HepG2 (cell line): ENCODE results near the gene GNAS-AS1. TPM values are rescaled to one million over a fixed set of nuclear protein-coding genes. Genes with fewer than 3 reads are reported as not detected.

Experiments
- ATAD3A ChIP-seq: sonication (generic); formaldehyde crosslinking; IDR thresholded peaks from 2 replicates; pipeline ENCODE4 v1.4.0; 2020; ENCODE audit warnings: missing genetic modification reagents
- ATRX ChIP-seq: sonication (generic); formaldehyde crosslinking; IDR thresholded peaks from 2 replicates; pipeline ENCODE4 v1.4.0; 2020; ENCODE audit warnings: missing genetic modification reagents, borderline replicate concordance
- CEBPG ChIP-seq: IDR thresholded peaks from 2 replicates; pipeline ENCODE4 v1.6.1; 2016
- DPF2 ChIP-seq: sonication (generic); formaldehyde crosslinking; IDR thresholded peaks from 2 replicates; pipeline ENCODE4 v1.4.0; 2020; ENCODE audit warnings: mild to moderate bottlenecking, low read depth, missing genetic modification reagents, borderline replicate concordance
- FOXA1 ChIP-seq, 2 experiments: fragments of 450-650 bp in 1 of 2; sonication (generic) in 1 of 2; formaldehyde crosslinking in 1 of 2; IDR thresholded peaks; 2 replicates each; pipeline versions ENCODE4 v1.4.0 to v1.6.1; 2016 to 2020; ENCODE audit warnings: missing genetic modification reagents in 1 of 2
- GTF3A ChIP-seq: sonication (generic); formaldehyde crosslinking; conservative IDR thresholded peaks from 2 replicates; pipeline ENCODE4 v1.4.0; 2020; ENCODE audit warnings: mild to moderate bottlenecking, missing genetic modification reagents
- HHEX ChIP-seq: IDR thresholded peaks from 2 replicates; pipeline ENCODE4 v1.6.1; 2016; ENCODE audit warnings: control low read depth
- HNRNPH1 ChIP-seq: fragments of 200-400 bp; formaldehyde crosslinking; optimal IDR thresholded peaks from 2 replicates; pipeline ENCODE3; 2017; ENCODE audit warnings: mild to moderate bottlenecking, low read depth, low read length
- JUNB ChIP-seq: sonication (generic); formaldehyde crosslinking; IDR thresholded peaks from 2 replicates; pipeline ENCODE4 v1.8.0; 2022; ENCODE audit warnings: missing genetic modification reagents, mild to moderate bottlenecking, borderline replicate concordance
- NFE2L1 ChIP-seq: sonication (generic); formaldehyde crosslinking; IDR thresholded peaks from 2 replicates; pipeline ENCODE4 v1.4.0; 2020; ENCODE audit warnings: missing genetic modification reagents, mild to moderate bottlenecking, borderline replicate concordance
- RBFOX2 ChIP-seq: fragments of 200-400 bp; formaldehyde crosslinking; IDR thresholded peaks from 2 replicates; pipeline ENCODE4 v1.6.1; 2017; ENCODE audit warnings: low read depth, mild to moderate bottlenecking, low read length
- SSRP1 ChIP-seq: IDR thresholded peaks from 2 replicates; pipeline ENCODE4 v1.6.1; 2016; ENCODE audit warnings: control low read depth
- ZNF101 ChIP-seq: sonication (generic); formaldehyde crosslinking; IDR thresholded peaks from 2 replicates; pipeline ENCODE4 v1.4.0; 2020; ENCODE audit warnings: mild to moderate bottlenecking, low read depth, missing genetic modification reagents, borderline replicate concordance
- ZNF891 ChIP-seq: sonication (generic); formaldehyde crosslinking; IDR thresholded peaks from 2 replicates; pipeline ENCODE4 v1.5.0; 2020; ENCODE audit warnings: mild to moderate bottlenecking, missing genetic modification reagents
- polyA plus RNA-seq, 8 experiments: library from polyadenylated mRNA; depleted of rRNA in 3 of 8; stranded (reverse) in 7 of 8; unstranded in 1 of 8; fragments of >200 nt; fragmentation: Illumina TruSeq in 4 of 8; extraction: Trizol in 4 of 8; gene quantifications; 2 replicates each; pipeline versions ENCODE4 v1.2.1 to v1.2.3, GENCODE V29; 2011 to 2016; ENCODE audit warnings: low read depth in 4 of 8, missing spikeins in 1 of 8, mixed read lengths in 1 of 8; ENCODE audit not compliant: insufficient read depth in 1 of 8
- total RNA-seq, 5 experiments: library from RNA; depleted of rRNA; stranded (reverse); fragments of >200 nt; fragmentation: Illumina TruSeq; extraction: Trizol; gene quantifications; 2 replicates each; pipeline ENCODE4 v1.2.3, GENCODE V29; 2016; ENCODE audit warnings: low read depth in 1 of 5
- TF ChIP-seq, protein P1 (sequence below): sonication (generic); formaldehyde crosslinking; IDR thresholded peaks from one replicate; pipeline ENCODE4 v1.5.1; 2020; ENCODE audit warnings: mild to moderate bottlenecking, missing genetic modification reagents; ENCODE audit errors: not compliant biosample characterization
- TF ChIP-seq, protein P2 (sequence below): sonication (generic); formaldehyde crosslinking; IDR thresholded peaks from 2 replicates; pipeline ENCODE4 v1.5.1; 2020; ENCODE audit warnings: mild to moderate bottlenecking, missing genetic modification reagents, borderline replicate concordance

Gene GNAS-AS1
- total and polyA plus RNA-seq, 2 of the 13 experiments (the other 11 are each of a cell fraction or from before 2014, with no cell fraction given), result not detected

DNA sequence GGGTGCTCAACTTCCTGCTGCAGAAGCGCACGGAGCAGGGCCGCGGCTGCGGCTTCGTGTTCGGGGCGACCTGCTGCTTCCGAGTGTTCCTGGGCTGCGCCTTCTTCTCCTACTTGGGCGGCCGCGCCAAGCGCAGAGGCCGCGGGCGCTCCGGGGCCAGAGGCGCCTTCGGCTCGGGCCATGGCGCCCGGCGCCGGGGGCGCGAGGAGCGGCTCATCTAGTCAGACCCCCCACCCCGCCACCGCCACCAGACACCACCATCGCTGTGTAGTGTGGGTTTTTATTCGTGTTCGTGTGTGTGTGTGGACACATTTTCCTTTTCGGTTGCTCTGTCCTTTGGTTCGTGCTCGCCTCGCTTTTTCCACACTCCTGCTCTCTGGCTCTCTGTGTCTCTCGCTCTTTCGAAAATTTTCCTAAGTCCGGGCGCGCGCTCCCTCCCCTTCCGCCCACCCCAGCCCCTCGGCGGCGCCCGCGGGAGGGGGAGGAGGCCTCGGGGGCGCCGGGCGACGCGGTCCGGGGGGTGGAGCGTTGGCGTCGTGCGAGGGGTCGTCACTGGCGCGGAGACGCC lies 39.9 kb upstream of the GNAS-AS1 start (continued):
- TF ChIP-seq, protein P1, sequence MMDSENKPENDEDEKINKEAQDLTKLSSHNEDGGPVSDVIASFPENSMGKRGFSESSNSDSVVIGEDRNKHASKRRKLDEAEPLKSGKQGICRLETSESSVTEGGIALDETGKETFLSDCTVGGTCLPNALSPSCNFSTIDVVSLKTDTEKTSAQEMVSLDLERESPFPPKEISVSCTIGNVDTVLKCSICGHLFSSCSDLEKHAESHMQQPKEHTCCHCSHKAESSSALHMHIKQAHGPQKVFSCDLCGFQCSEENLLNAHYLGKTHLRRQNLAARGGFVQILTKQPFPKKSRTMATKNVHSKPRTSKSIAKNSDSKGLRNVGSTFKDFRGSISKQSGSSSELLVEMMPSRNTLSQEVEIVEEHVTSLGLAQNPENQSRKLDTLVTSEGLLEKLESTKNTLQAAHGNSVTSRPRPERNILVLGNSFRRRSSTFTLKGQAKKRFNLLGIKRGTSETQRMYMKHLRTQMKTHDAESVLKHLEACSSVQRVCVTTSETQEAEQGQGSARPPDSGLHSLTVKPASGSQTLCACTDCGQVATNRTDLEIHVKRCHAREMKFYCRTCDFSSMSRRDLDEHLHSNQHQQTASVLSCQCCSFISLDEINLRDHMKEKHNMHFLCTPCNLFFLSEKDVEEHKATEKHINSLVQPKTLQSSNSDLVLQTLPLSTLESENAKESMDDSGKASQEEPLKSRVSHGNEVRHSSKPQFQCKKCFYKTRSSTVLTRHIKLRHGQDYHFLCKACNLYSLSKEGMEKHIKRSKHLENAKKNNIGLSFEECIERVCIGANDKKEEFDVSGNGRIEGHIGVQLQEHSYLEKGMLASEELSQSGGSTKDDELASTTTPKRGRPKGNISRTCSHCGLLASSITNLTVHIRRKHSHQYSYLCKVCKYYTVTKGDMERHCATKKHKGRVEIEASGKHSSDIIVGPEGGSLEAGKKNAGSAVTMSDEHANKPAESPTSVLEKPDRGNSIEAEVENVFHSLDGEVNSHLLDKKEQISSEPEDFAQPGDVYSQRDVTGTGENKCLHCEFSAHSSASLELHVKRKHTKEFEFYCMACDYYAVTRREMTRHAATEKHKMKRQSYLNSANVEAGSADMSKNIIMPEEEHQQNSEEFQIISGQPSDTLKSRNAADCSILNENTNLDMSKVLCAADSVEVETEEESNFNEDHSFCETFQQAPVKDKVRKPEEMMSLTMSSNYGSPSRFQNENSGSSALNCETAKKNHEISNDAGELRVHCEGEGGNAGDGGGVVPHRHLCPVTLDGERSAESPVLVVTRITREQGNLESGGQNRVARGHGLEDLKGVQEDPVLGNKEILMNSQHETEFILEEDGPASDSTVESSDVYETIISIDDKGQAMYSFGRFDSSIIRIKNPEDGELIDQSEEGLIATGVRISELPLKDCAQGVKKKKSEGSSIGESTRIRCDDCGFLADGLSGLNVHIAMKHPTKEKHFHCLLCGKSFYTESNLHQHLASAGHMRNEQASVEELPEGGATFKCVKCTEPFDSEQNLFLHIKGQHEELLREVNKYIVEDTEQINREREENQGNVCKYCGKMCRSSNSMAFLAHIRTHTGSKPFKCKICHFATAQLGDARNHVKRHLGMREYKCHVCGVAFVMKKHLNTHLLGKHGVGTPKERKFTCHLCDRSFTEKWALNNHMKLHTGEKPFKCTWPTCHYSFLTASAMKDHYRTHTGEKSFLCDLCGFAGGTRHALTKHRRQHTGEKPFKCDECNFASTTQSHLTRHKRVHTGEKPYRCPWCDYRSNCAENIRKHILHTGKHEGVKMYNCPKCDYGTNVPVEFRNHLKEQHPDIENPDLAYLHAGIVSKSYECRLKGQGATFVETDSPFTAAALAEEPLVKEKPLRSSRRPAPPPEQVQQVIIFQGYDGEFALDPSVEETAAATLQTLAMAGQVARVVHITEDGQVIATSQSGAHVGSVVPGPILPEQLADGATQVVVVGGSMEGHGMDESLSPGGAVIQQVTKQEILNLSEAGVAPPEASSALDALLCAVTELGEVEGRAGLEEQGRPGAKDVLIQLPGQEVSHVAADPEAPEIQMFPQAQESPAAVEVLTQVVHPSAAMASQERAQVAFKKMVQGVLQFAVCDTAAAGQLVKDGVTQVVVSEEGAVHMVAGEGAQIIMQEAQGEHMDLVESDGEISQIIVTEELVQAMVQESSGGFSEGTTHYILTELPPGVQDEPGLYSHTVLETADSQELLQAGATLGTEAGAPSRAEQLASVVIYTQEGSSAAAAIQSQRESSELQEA (CRISPR knock-in tag), result no peak
- TF ChIP-seq JUNB (CRISPR knock-in tag) (no peak), HHEX (CRISPR knock-in tag) (no peak), RBFOX2 (peak; percentile 75), FOXA1 (IDR thresholded peaks at IDR 0.05) (no peak), FOXA1 (CRISPR knock-in tag; IDR thresholded peaks at IDR 0.05) (no peak), NFE2L1 (CRISPR knock-in tag) (no peak), HNRNPH1 (no peak), ATAD3A (CRISPR knock-in tag) (no peak), ZNF101 (CRISPR knock-in tag) (0 out of 2 replicates have a peak, but pooled peaks have one; percentile 42), GTF3A (no peak), ATRX (CRISPR knock-in tag) (no peak), ZNF891 (CRISPR knock-in tag) (no peak), CEBPG (CRISPR knock-in tag) (no peak), SSRP1 (CRISPR knock-in tag) (no peak), DPF2 (CRISPR knock-in tag) (no peak)
- TF ChIP-seq, protein P2, sequence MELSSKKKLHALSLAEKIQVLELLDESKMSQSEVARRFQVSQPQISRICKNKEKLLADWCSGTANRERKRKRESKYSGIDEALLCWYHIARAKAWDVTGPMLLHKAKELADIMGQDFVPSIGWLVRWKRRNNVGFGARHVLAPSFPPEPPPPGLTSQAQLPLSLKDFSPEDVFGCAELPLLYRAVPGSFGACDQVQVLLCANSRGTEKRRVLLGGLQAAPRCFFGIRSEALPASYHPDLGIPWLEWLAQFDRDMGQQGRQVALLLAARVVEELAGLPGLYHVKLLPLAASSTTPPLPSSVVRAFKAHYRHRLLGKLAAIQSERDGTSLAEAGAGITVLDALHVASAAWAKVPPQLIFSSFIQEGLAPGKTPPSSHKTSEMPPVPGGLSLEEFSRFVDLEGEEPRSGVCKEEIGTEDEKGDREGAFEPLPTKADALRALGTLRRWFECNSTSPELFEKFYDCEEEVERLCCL (CRISPR knock-in tag), result no peak
